Central memory CD8-positive, alpha-beta T cell (primary cell): ENCODE measurements around the gene SLC24A3.
A peak's percentile ranks its signal among the peaks of the same experiment; 100 is the strongest.

Experiments
- ATAC-seq: fragments of 150-1000 bp; cut with Tn5 transposase; replicated peaks from 2 replicates; pipeline ENCODE4 v1.10.0; 2022; ENCODE audit warnings: mild to moderate bottlenecking, moderate FRiP score, moderate number of reproducible peaks; ENCODE audit not compliant: poor library complexity, severe bottlenecking; ENCODE audit errors: extremely low read depth
- DNase-seq, 2 donors: peaks; one replicate each; pipeline ENCODE4 v3.0.0; 2021; ENCODE audit warnings: low spot score in 2 of 2
- H3K27ac Mint-ChIP-seq: one replicate; pipeline ENCODE4 v1.8.0; 2022; ENCODE audit warnings: low read depth, mild to moderate bottlenecking, moderate library complexity, mixed read lengths
- H3K27me3 Mint-ChIP-seq: one replicate; pipeline ENCODE4 v1.8.0; 2022; ENCODE audit warnings: mixed read lengths
- H3K36me3 Mint-ChIP-seq: one replicate; pipeline ENCODE4 v1.8.0; 2022; ENCODE audit warnings: mild to moderate bottlenecking, moderate library complexity, mixed read lengths; ENCODE audit not compliant: insufficient read depth
- H3K4me1 Mint-ChIP-seq: one replicate; pipeline ENCODE4 v1.8.0; 2022; ENCODE audit warnings: mixed read lengths
- H3K4me3 Mint-ChIP-seq: one replicate; pipeline ENCODE4 v1.8.0; 2022; ENCODE audit warnings: mild to moderate bottlenecking, moderate library complexity, mixed read lengths
- H3K9me3 Mint-ChIP-seq: one replicate; pipeline ENCODE4 v1.8.0; 2022; ENCODE audit warnings: mixed read lengths

SLC24A3 gene

GRCh38 chr20:19212469-19212815 is at the start of gene SLC24A3:
Gene SLC24A3 (plus strand): TSS chr20:19212642.
- H3K27ac Mint-ChIP-seq, result no peak within 1 kb of the TSS
- ATAC-seq (no peak), DNase-seq (no peak)
- no peaks in the 10 kb centered on the region for H3K36me3 Mint-ChIP-seq
- no peaks in the 10 kb centered on the region for H3K4me1 Mint-ChIP-seq
- H3K9me3 Mint-ChIP-seq, result no peaks in the 10 kb centered on the region
- peak within 1 kb of the TSS; percentile 27 for H3K4me3 Mint-ChIP-seq
- peaks cover 65% of the 10 kb centered on the region for H3K27me3 Mint-ChIP-seq

GRCh38 chr20:19170148-19170547 is 42.3 kb upstream of the SLC24A3 start:
- DNase-seq (no peak), ATAC-seq (no peak)
- Mint-ChIP-seq H3K27ac (no peak overlapping the region), H3K4me1 (no peaks in the 10 kb centered on the region), H3K4me3 (no peak overlapping the region), H3K36me3 (no peaks in the 10 kb centered on the region), H3K9me3 (peaks cover 17% of the 10 kb centered on the region), H3K27me3 (peaks cover 22% of the 10 kb centered on the region)

GRCh38 chr20:19172637-19173036 is 39.8 kb upstream of the SLC24A3 start:
- DNase-seq (no peak), ATAC-seq (no peak)
- Mint-ChIP-seq H3K27me3 (peaks cover 19% of the 10 kb centered on the region), H3K4me1 (no peaks in the 10 kb centered on the region), H3K9me3 (peaks cover 9% of the 10 kb centered on the region), H3K36me3 (no peaks in the 10 kb centered on the region), H3K27ac (no peak overlapping the region), H3K4me3 (no peak overlapping the region)

GRCh38 chr20:19176470-19177052 is 35.9 kb upstream of the SLC24A3 start:
- ATAC-seq, result no peak
- Mint-ChIP-seq H3K4me1 (no peaks in the 10 kb centered on the region), H3K36me3 (no peaks in the 10 kb centered on the region), H3K27ac (no peak overlapping the region), H3K27me3 (no peaks in the 10 kb centered on the region), H3K4me3 (no peak overlapping the region), H3K9me3 (no peaks in the 10 kb centered on the region)
- no peak for DNase-seq

- H3K27ac Mint-ChIP-seq, result no peak overlapping the region
- DNase-seq (no peak), ATAC-seq (no peak)
- H3K4me1 Mint-ChIP-seq, result no peaks in the 10 kb centered on the region
- no peak overlapping the region for H3K4me3 Mint-ChIP-seq
- no peaks in the 10 kb centered on the region for H3K36me3 Mint-ChIP-seq
- no peaks in the 10 kb centered on the region for H3K27me3 Mint-ChIP-seq
- H3K9me3 Mint-ChIP-seq, result peaks cover 5% of the 10 kb centered on the region
These were observed 30.9 kb upstream of the SLC24A3 start for GRCh38 chr20:19181552-19181951.

GRCh38 chr20:19185083-19185482 is 27.4 kb upstream of the SLC24A3 start:
- Mint-ChIP-seq H3K4me1 (no peaks in the 10 kb centered on the region), H3K27me3 (no peaks in the 10 kb centered on the region), H3K36me3 (no peaks in the 10 kb centered on the region), H3K27ac (no peak overlapping the region), H3K9me3 (peaks cover 6% of the 10 kb centered on the region), H3K4me3 (no peak overlapping the region)
- DNase-seq, result no peak
- ATAC-seq, result no peak

GRCh38 chr20:19193349-19193748 is 19.1 kb upstream of the SLC24A3 start:
- Mint-ChIP-seq H3K27ac (no peak overlapping the region), H3K4me3 (no peak overlapping the region), H3K4me1 (no peaks in the 10 kb centered on the region), H3K36me3 (no peaks in the 10 kb centered on the region), H3K27me3 (no peaks in the 10 kb centered on the region), H3K9me3 (peaks cover 10% of the 10 kb centered on the region)
- no peak for ATAC-seq
- no peak for DNase-seq

GRCh38 chr20:19205981-19206396 is 6.5 kb upstream of the SLC24A3 start:
- ATAC-seq (no peak), DNase-seq (peak; percentile 11 to 42)
- no peak overlapping the region for H3K4me3 Mint-ChIP-seq
- no peaks in the 10 kb centered on the region for H3K9me3 Mint-ChIP-seq
- H3K4me1 Mint-ChIP-seq, result no peaks in the 10 kb centered on the region
- no peak overlapping the region for H3K27ac Mint-ChIP-seq
- peaks cover 2% of the 10 kb centered on the region for H3K36me3 Mint-ChIP-seq
- H3K27me3 Mint-ChIP-seq, result peaks cover 53% of the 10 kb centered on the region

- H3K36me3 Mint-ChIP-seq, result peaks cover 2% of the 10 kb centered on the region
- H3K27me3 Mint-ChIP-seq, result peaks cover 54% of the 10 kb centered on the region
- H3K4me1 Mint-ChIP-seq, result no peaks in the 10 kb centered on the region
- H3K27ac Mint-ChIP-seq, result no peak overlapping the region
- no peaks in the 10 kb centered on the region for H3K9me3 Mint-ChIP-seq
- no peak overlapping the region for H3K4me3 Mint-ChIP-seq
- ATAC-seq, result no peak
- DNase-seq, result no peak
These were observed 4.9 kb upstream of the SLC24A3 start for GRCh38 chr20:19207541-19207940.

GRCh38 chr20:19210391-19211155 is 1.9 kb upstream of the SLC24A3 start:
- H3K4me3 Mint-ChIP-seq, result no peak overlapping the region
- no peak for ATAC-seq
- H3K27me3 Mint-ChIP-seq, result peaks cover 62% of the 10 kb centered on the region
- no peaks in the 10 kb centered on the region for H3K4me1 Mint-ChIP-seq
- DNase-seq, result no peak
- H3K9me3 Mint-ChIP-seq, result no peaks in the 10 kb centered on the region
- no peak overlapping the region for H3K27ac Mint-ChIP-seq
- H3K36me3 Mint-ChIP-seq, result peaks cover 2% of the 10 kb centered on the region

- ATAC-seq (no peak), DNase-seq (no peak)
- Mint-ChIP-seq H3K9me3 (no peaks in the 10 kb centered on the region), H3K27me3 (peaks cover 65% of the 10 kb centered on the region), H3K27ac (no peak overlapping the region), H3K4me1 (no peaks in the 10 kb centered on the region), H3K36me3 (no peaks in the 10 kb centered on the region), H3K4me3 (peak overlapping the region; percentile 27)
These were observed 1.2 kb upstream of the SLC24A3 start for GRCh38 chr20:19211252-19211651.

- ATAC-seq, result peak; percentile 5
- no peaks in the 10 kb centered on the region for H3K36me3 Mint-ChIP-seq
- DNase-seq, result no peak
- peaks cover 65% of the 10 kb centered on the region for H3K27me3 Mint-ChIP-seq
- no peak overlapping the region for H3K27ac Mint-ChIP-seq
- H3K9me3 Mint-ChIP-seq, result no peaks in the 10 kb centered on the region
- no peaks in the 10 kb centered on the region for H3K4me1 Mint-ChIP-seq
- H3K4me3 Mint-ChIP-seq, result peak overlapping the region; percentile 27
These were observed 577 bp upstream of the SLC24A3 start for GRCh38 chr20:19211661-19212468.
